HPDE6-E6E7 (cell line): Measurements from ENCODE around the gene TPO.
"Not testable (repeated sequence)": the region's sequence is repeated elsewhere in the genome, so short reads cannot be mapped to it uniquely, and the experiment has no call there.

ENCODE experiments used
- DNase-seq: peaks from one replicate; pipeline ENCODE4 v3.0.0; 2011; ENCODE audit warnings: missing footprints; ENCODE audit errors: extremely low spot score

Gene TPO

GRCh38 chr2:1501991-1502390, 88.7 kb downstream of the TPO start:
- DNase-seq = no peak

GRCh38 chr2:1502891-1503304, 89.6 kb downstream of the TPO start:
- no peak for DNase-seq

- DNase-seq = no peak
Measured at GRCh38 chr2:1503471-1504310, 90.4 kb downstream of the TPO start.

- no peak for DNase-seq
Measured at GRCh38 chr2:1504311-1504750, 91.1 kb downstream of the TPO start.

- DNase-seq = no peak
Measured at GRCh38 chr2:1505031-1505441, 91.8 kb downstream of the TPO start.

GRCh38 chr2:1509271-1510065, 96.2 kb downstream of the TPO start:
- DNase-seq = no peak

GRCh38 chr2:1510176-1510575, 96.9 kb downstream of the TPO start:
- no peak for DNase-seq

- no peak for DNase-seq
Measured at GRCh38 chr2:1511455-1511854, 98.2 kb downstream of the TPO start.

- no peak for DNase-seq
Measured at GRCh38 chr2:1512321-1513289, 99.3 kb downstream of the TPO start.

GRCh38 chr2:1514391-1515072, 101.3 kb downstream of the TPO start:
- no peak for DNase-seq

- no peak for DNase-seq
Measured at GRCh38 chr2:1515073-1515430, 101.8 kb downstream of the TPO start.

- no peak for DNase-seq
Measured at GRCh38 chr2:1515986-1516797, 102.9 kb downstream of the TPO start.

- no peak for DNase-seq
Measured at GRCh38 chr2:1516798-1517060, 103.5 kb downstream of the TPO start.

GRCh38 chr2:1517291-1517690, 104.0 kb downstream of the TPO start:
- DNase-seq = not testable (repeated sequence)

- no peak for DNase-seq
Measured at GRCh38 chr2:1517786-1518185, 104.5 kb downstream of the TPO start.

- DNase-seq = no peak
Measured at GRCh38 chr2:1518331-1518803, 105.1 kb downstream of the TPO start.

GRCh38 chr2:1518867-1519530, 105.7 kb downstream of the TPO start:
- DNase-seq = no peak

- DNase-seq = no peak
Measured at GRCh38 chr2:1521191-1521877, 108.1 kb downstream of the TPO start.
